Transverse colon (tissue), 4 donors: Measurements from ENCODE around the gene XYLT1. TPM values are rescaled to one million over a fixed set of nuclear protein-coding genes. Genes with fewer than 3 reads are reported as not detected.

Experiments used
- DNase-seq: peaks from one replicate; pipeline ENCODE4 v3.0.0-alpha.2; 2019
- H3K27ac ChIP-seq, 4 donors: fragments of 200-600 bp; sonication (generic); 2 replicates each; pipeline ENCODE4 v1.5.1; 2016 to 2018; ENCODE audit warnings: inconsistent platforms in 4 of 4
- H3K27me3 ChIP-seq: fragments of 200-600 bp; sonication (generic); 2 replicates; pipeline ENCODE4 v1.5.1; 2017; ENCODE audit warnings: inconsistent platforms
- H3K36me3 ChIP-seq, 4 donors: fragments of 200-600 bp; sonication (generic); 2 replicates each; pipeline ENCODE4 v1.5.1; 2017 to 2019; ENCODE audit warnings: inconsistent platforms in 4 of 4
- H3K4me1 ChIP-seq, 4 donors: fragments of 200-600 bp; sonication (generic); 2 replicates each; pipeline ENCODE4 v1.5.1; 2017 to 2020; ENCODE audit warnings: inconsistent platforms in 4 of 4
- H3K4me3 ChIP-seq, 4 donors: fragments of 200-600 bp; sonication (generic); 1 replicate in 1 of 4; 2 replicates in 3 of 4; pipeline versions ENCODE4 v1.5.1 to v1.6.1; 2017 to 2019; ENCODE audit warnings: inconsistent platforms in 4 of 4
- H3K9me3 ChIP-seq, 2 donors: fragments of 200-600 bp; sonication (generic); 2 replicates each; pipeline ENCODE4 v1.5.1; 2017 to 2019; ENCODE audit warnings: inconsistent platforms in 2 of 2
- CTCF ChIP-seq, 5 experiments: fragments of 200-600 bp in 3 of 5; fragments of 450-650 bp in 2 of 5; sonication (generic) in 3 of 5; IDR thresholded peaks; 1 replicate in 2 of 5; 2 replicates in 3 of 5; pipeline ENCODE4 v1.5.1; 2016 to 2017; ENCODE audit warnings: antibody characterized with exemption in 5 of 5, inconsistent platforms in 3 of 5, mild to moderate bottlenecking in 2 of 5, moderate library complexity in 1 of 5
- EP300 ChIP-seq: sonication (generic); formaldehyde crosslinking; IDR thresholded peaks from one replicate; pipeline ENCODE4 v1.6.1; 2017; ENCODE audit warnings: antibody characterized with exemption, low read depth
- POLR2A ChIP-seq: fragments of 450-650 bp; IDR thresholded peaks from one replicate; pipeline ENCODE4 v1.6.1; 2016; ENCODE audit warnings: antibody characterized with exemption, mild to moderate bottlenecking, moderate library complexity
- POLR2AphosphoS5 ChIP-seq, 3 donors: sonication (generic); formaldehyde crosslinking; IDR thresholded peaks; one replicate each; pipeline ENCODE4 v1.6.1; 2016; ENCODE audit warnings: antibody characterized with exemption in 3 of 3
- WGBS, 2 donors: methylation state at CpG; one replicate each; pipeline ENCODE4 v1.1.5; 2018; ENCODE audit warnings: low coverage in 1 of 2; 5-methylcytosine and 5-hydroxymethylcytosine counted together
- in situ Hi-C, 4 donors: fragments of 200-750 bp; cut with MboI; loops; one replicate each; pipeline versions ENCODE4 v1.15.0 to v1.15.1; 2017; ENCODE audit warnings: low sequenced_read_pairs in 3 of 4, low pct_ligation_motif_present in 1 of 4, low pct_unique_long_range_greater_than_20kb in 1 of 4
- intact Hi-C: fragments of 100-400 bp; cut with DNase I; formaldehyde crosslinking; loops from one replicate; pipeline ENCODE4 v1.15.1; 2023; ENCODE audit warnings: low total_unique reads
- total RNA-seq, 4 donors: library from RNA; depleted of rRNA; stranded (reverse); fragments of >200 nt; gene quantifications; one replicate each; pipeline ENCODE4 v1.1.0, GENCODE V29; 2016

XYLT1 gene
- total RNA-seq, 4 donors from 2014 or later: 22.3 to 44.6 (median 39.4) TPM

DNA sequence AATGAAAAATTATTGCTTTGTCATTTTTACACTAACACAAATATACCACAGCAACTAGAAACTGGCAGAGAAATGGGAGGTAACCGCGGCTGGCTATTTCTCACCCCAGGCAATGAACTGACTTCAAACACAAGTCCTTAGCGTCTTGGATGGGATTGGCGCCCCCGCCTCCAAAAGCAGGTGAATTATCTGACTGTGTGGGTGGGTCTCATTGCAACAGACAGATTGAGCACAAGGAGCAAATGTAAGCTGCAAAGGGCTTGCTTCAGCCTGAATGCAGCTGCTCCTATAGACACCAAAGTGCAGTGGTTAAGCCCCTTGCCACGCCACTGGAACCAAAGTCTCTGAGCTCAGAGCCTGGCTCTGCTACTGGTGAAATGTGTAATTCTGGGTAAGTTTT, 225.0 kb downstream of the XYLT1 start:
- H3K9me3 ChIP-seq: no peaks in the 10 kb centered on the region
- TF ChIP-seq POLR2A (no peak), EP300 (no peak), CTCF (IDR thresholded peaks at IDR 0.05) (no peak), POLR2AphosphoS5 (IDR thresholded peaks at IDR 0.05) (no peak)
- 58% methylated on average over 6 of the region's 6 CpGs; no CpG with 5 or more reads in 1 of the 2 donors for WGBS, 2 donors
- intact Hi-C loops: no loop called here
- no peaks in the 10 kb centered on the region for H3K36me3 ChIP-seq
- no peaks in the 10 kb centered on the region for H3K27me3 ChIP-seq
- H3K4me1 ChIP-seq: no peaks in the 10 kb centered on the region
- in situ Hi-C loops: no loop called here
- H3K4me3 ChIP-seq: no peak overlapping the region
- no peak for DNase-seq
- no peak overlapping the region for H3K27ac ChIP-seq

DNA sequence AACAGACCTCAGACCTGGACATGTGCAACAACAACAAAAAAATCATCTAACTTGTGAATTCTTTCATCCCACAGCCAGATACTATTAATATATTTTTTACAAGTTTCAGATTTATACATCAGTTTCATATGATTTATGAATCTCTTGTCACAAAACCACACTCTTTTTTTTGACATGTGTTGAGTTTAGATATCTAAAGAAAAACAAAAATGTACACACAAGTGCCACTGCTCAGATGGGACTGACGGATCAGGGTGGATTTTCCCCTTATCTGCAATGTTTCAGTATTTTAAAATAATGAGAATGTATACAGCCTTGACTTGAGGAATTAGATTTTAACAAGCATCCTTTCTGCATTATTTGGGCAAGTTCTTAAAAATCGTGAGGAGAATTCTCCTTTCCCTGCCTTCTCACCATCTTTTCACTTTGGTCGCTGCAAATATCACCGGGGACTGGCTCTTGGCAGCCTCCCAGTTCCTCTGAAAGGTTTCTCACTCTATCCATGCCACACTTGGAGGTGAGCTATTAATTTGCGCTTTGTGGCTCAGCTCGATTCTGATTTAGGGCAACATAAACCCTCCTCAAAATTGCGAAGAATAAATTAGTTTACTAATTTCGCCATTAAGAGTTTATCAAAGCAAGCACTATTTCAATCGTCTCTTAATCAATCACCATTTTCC, 225.7 kb downstream of the XYLT1 start:
- WGBS, 2 donors: 85 to 86% methylated on average over 9 of the region's 9 CpGs
- Histone ChIP-seq H3K4me3 (no peak overlapping the region), H3K27ac (no peak overlapping the region), H3K9me3 (no peaks in the 10 kb centered on the region), H3K4me1 (no peaks in the 10 kb centered on the region), H3K36me3 (no peaks in the 10 kb centered on the region), H3K27me3 (no peaks in the 10 kb centered on the region)
- intact Hi-C loops: no loop called here
- DNase-seq: no peak
- TF ChIP-seq CTCF (IDR thresholded peaks at IDR 0.05): no peak
- no peak for TF ChIP-seq POLR2A
- in situ Hi-C loops: no loop called here

DNA sequence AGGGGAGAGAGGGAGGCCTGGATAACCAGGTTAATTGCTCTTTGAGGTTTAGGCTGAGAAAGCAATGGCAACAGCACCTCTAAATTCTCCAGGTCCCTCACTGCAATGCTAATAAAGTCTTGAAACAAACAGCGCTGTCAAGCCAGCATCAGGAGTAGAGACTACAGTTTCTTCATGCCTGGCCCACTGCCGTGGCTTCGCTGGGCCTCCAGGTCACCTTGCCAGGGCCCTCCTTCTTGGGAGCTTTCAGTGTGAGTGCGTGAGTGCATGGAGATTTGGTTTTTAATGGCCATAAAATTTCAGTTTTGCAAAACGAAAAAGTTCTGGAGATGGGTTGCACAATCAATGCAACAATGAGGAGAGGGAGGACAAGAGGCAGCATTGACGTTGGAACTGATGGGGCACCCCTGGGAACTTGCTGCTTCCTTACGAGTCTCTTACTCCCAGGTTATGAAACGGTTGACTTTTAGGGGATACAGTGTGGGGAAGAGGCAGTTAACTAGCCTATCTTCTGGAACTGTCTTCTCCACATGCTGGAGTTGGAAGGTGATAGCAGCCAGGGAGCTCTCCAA, 229.4 kb downstream of the XYLT1 start:
- intact Hi-C loops: no loop called here
- no peaks in the 10 kb centered on the region for H3K9me3 ChIP-seq
- H3K27me3 ChIP-seq: no peaks in the 10 kb centered on the region
- TF ChIP-seq EP300 (no peak), POLR2AphosphoS5 (IDR thresholded peaks at IDR 0.05) (no peak), CTCF (IDR thresholded peaks at IDR 0.05) (no peak), POLR2A (no peak)
- no peak overlapping the region for H3K4me3 ChIP-seq
- H3K4me1 ChIP-seq: no peaks in the 10 kb centered on the region
- in situ Hi-C loops: no loop called here
- no peak overlapping the region for H3K27ac ChIP-seq
- DNase-seq: no peak
- no peaks in the 10 kb centered on the region for H3K36me3 ChIP-seq
- WGBS, 2 donors: 90 to 93% methylated on average over 7 to 8 of the region's 8 CpGs

DNA sequence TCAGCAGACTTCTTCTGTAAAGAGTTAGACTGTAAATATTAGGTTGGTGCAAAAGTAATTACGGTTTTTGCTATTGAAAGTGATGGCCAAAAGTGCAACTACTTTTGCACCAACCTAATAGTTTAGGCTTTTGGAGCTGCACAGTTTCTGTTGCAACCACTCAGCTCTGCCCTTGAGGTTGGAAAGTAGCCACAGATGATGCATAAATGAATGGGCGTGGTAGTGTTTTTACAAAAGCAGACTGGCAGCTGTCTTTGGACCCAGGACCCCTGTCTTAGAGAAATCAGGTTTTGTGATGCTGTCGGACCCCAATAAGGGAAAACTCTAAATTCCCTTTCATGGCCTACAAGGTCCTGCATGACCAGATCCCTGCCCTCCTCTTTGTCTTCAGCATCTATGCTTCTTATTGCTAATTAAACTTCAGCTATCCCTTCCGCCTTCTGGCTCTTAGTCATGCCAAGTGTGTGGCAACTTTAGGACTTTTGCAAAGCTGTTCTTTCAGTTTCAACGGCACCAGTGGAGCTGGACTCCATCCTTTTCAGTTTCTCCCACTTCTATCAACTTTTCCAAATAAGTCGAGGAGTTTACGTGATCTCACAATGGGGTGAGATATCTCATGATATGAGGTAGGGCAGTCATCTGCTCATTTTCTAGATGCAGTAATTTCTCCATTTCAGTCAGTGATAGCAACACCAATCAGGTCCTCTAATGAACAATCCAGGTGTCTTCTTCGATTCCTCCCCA, 232.3 kb downstream of the XYLT1 start:
- H3K4me3 ChIP-seq: no peak overlapping the region
- TF ChIP-seq EP300: no peak
- no peak for TF ChIP-seq POLR2A
- TF ChIP-seq POLR2AphosphoS5 (IDR thresholded peaks at IDR 0.05): no peak
- TF ChIP-seq CTCF (IDR thresholded peaks at IDR 0.05): no peak
- no peak overlapping the region for H3K27ac ChIP-seq
- H3K4me1 ChIP-seq: no peaks in the 10 kb centered on the region
- no peaks in the 10 kb centered on the region for H3K27me3 ChIP-seq
- 73 to 89% methylated on average over 2 to 8 of the region's 8 CpGs for WGBS, 2 donors
- H3K36me3 ChIP-seq: no peaks in the 10 kb centered on the region
- in situ Hi-C loops: no loop called here
- intact Hi-C loops: no loop called here
- no peaks in the 10 kb centered on the region for H3K9me3 ChIP-seq
- no peak for DNase-seq
